Activated CD4-positive, alpha-beta T cell treated with anti-CD3 and anti-CD28 coated beads, Interleukin-2, amount 50 U/mL, for 48 hours (primary cell): ENCODE measurements around the gene TERB2.
"Not testable (repeated sequence)": the region's sequence is repeated elsewhere in the genome, so short reads cannot be mapped to it uniquely, and the experiment has no call there.

ENCODE experiments used
- DNase-seq, 2 experiments: peaks; one replicate each; pipeline ENCODE4 v3.0.0-alpha.2; 2020

Gene TERB2, protein sequence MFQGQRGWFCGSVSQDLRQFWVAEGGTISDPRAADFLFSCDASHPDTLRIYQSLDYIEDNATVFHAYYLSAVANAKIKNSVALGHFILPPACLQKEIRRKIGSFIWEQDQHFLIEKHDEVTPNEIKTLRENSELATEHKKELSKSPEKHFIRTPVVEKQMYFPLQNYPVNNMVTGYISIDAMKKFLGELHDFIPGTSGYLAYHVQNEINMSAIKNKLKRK

DNA sequence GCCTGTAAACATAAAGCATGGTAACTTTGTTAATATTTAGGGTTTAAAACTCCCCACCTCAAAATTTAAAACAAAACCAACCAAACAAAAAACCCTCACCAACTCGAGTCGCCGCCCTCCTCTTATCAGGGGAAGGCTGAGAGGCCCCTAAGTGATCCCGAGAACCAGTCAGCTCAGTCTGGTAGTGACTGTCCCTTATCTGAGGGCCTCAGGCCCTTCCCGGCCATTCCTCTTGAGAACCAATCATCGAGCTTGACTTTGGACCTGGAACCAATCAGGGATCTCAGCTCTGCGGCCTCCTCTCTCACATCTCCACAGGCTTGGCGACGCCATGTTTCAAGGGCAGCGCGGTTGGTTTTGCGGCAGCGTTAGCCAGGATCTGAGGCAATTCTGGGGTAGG lies at the start of gene TERB2:
TSS of gene TERB2 (plus strand) at position 300 of the 400 bp plus-strand sequence. CDS start at position 332, 32 bp downstream.
- DNase-seq = no peak

DNA sequence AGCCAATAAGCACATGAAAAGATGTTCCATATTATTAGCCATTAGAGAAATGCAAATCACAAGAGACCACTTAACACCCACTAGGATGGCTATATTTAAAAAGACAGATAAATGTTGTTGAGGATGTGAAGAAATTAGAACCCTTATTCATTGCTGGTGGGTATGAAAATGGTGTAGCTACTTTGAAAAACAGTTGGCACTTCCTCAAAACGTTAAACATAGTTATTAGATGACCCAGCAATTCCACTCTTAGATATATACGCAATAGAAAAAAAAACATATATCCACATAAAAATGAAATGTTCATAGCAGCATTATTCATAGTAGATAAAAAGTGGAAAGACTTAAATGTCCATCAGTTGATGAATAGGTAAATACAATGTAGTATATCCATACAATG lies 47.1 kb upstream of the TERB2 start:
- DNase-seq = no peak

DNA sequence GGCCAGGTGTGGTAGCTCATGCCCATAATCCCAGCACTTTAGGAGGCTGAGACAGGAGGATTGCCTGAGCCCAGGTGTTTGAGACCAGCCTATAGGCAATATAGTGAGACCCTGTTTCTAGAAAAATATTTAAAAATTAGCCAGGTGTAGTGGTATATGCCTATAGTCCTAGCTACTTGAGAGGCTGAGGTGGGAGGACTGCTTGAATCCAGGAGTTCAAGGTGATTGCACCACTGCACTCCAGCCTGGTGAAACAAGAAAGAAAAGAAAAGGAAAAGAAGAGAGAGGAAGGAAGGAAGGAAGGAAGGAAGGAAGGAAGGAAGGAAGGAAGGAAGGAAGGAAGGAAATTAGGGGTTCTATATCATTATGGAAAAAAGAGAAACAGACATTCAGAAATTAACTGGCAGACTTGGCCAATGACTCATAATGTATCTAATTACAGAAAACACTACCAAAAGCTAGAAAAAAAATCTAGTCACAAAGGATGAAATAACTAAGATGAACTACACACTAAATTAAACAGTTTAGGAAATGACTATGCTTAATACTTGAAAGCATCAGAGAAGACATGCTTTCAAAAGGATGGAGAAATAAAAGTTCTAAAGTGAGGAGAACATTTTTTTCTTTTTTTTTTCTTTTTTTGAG lies 45.4 kb upstream of the TERB2 start:
- no peak for DNase-seq

DNA sequence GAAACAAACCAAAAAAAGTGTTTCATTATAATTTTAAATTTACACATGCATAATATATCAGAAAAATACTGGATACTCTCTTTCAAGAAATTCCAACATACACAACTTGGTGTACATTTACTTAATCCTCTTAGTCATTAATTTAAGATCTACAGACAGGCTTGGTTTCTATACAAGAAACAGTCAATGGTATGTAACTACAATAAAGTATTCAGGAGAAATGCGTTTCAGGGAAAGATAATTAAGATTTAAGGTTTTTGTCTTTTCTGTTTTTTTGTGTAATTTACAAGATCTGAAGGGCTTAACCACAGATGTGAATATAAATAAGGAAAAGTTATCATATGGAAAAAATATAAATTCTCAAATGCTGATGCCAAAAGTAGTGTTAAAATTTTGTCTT lies 44.3 kb upstream of the TERB2 start:
- not testable (repeated sequence) for DNase-seq

DNA sequence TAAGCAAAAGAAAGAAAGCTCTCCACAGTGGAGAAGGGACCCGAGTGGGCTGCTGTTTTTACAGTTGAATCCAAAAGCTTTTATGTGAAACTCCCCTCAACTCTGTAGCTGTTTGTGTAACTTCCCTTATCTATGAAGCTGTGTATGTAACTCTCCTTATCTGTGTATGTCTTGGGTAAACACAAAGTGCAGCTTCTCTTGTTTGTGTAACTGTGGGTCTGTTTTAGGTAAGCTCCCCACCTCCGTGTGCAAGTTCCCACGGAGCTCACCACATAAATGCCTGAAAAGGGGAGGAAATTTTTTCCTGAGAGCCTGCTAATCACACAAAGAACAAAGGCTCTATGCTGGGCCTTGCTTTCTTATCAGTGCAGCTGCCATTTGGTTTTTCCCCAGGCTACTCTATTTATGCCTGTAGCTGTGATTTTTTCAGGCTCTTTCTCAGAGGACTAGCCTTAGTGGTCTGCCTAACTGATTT lies 43.5 kb upstream of the TERB2 start:
- not testable (repeated sequence) for DNase-seq

DNA sequence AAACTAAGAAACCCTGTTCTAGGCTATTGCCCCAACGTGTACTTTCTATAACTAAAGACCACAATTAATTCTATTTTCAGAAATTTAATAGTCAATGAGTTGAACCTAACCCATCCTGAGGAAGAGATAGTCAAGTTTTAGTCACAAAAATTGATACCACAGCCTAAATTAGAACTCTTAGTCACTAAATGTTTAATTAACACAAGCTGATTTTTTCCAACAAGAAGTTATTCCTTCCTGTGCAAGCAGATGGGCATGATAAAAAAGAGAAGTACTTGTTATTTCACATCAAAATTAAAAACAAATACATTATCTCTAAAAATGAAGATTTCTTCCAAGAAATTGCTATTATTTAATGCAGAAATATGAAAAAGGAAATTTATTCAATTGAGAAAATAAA lies 38.4 kb upstream of the TERB2 start:
- DNase-seq = no peak

DNA sequence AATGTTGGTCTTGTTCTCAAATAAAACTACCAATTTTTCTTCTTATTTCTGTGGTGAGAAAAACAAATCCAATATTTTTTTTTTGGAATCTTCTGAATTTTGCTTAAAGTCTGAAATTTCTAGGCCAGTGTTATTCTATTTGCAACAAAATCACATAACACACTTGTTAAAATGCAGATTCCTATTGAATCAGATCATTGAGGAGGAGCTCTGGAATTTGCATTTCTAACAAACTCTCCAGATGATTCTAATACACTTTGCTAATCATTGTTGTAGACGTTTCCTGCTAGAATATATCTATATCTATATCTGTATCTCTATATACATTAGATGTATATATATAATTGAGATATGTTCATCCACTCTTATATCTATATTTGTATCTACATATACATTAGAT lies 27.8 kb upstream of the TERB2 start:
- DNase-seq = not testable (repeated sequence)

DNA sequence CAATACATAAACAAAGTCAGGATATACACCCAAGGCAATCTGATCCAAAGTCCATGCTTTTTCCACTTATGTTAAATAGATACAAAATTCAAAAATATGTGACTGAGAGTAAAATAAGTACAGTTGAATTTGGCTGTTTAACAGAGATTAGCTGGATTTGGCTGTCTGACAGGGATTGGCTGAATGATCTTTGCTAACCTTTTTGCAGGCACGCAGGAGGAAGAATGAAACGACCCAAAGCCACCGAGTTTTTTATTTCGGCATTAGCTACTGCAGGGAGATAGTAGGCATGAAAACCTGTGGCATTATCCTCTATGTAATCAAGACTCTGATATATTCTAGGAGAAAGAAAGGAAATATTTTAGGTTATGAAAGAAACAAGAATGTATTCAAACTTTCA lies 26.2 kb upstream of the TERB2 start:
- not testable (repeated sequence) for DNase-seq

DNA sequence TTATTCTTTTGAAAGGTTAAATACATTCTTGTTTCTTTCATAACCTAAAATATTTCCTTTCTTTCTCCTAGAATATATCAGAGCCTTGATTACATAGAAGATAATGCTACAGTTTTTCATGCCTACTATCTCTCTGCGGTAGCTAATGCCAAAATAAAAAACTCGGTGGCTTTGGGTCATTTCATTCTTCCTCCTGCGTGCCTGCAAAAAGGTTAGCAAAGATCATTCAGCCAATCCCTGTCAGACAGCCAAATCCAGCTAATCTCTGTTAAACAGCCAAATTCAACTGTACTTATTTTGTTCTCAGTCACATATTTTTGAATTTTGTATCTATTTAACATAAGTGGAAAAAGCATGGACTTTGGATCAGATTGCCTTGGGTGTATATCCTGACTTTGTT lies 1.8 kb downstream of the TERB2 start:
- not testable (repeated sequence) for DNase-seq

DNA sequence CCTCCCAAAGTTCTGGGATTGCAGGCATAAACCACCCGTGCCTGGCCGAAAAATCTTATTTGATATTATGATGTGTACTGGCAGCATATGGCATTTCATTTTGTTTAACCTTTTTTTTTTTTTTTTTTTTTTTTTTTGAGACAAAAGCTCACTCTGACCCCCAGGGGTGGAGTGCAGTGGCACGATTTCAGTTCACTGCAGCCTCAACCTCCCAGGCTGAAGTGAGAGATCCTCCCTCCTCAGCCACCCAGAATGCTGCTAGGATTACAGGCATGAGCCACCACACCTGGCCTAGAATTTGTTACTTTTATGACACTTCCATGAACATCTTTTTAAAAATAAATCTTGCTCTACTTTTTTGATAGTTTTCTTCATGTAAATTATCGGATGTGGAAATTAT lies 12.0 kb downstream of the TERB2 start:
- DNase-seq = no peak

DNA sequence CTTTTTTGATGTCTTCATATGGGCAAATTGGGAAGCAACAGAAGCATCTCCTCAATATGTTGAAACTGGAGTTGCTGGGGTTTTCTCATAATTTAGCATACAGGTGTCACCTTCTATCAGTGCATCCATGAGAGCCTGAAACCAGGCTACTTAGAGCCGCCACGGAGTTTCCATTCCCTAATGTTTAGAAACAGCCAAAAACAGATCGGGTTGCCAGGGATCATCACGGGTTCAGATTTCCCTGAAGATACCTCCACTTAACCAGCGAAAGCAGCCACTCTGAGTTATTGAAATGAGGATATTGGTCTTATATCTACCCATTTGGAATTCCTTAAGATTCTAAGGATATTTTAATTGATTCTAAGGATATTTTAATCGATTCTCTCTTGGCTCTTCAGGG lies 14.5 kb downstream of the TERB2 start:
- no peak for DNase-seq

DNA sequence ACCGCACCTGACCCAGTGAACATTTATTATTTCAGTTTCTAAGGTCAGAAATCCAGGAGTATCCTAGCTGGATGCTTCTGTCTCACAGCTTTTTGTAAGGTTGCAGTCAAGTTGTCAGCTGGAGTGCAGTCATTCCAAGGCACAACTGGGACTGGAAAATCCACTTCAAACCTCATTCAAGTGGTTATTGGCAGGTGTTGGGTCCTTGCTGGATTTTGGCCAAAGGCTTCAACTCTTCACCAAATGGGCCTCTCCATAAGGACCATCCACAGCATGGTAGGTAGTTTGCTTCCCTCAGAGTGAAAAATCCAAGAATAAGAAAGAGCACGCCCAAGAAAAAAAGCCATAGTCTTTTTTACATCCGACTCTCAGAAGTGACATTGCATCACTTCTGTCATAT lies 19.7 kb downstream of the TERB2 start:
- DNase-seq = not testable (repeated sequence)

DNA sequence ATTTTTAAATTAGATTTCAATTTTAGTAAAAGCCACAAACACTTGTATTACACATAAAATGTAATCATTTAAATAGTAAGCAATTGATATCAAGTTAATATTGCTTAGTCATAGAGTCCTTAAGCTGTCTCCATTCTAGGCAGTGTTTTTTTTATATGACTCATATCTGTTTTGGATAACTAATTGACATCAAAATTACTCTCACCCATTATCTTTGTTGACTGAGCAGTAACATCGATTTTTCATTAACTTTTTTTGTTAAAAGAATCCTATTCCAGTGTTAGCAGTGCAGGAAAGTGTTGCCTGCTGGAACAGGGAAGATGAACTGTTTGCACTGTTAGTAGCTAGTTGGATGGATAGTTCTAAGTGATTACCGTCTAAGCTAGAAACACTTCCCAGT lies 21.3 kb downstream of the TERB2 start:
- DNase-seq = not testable (repeated sequence)

DNA sequence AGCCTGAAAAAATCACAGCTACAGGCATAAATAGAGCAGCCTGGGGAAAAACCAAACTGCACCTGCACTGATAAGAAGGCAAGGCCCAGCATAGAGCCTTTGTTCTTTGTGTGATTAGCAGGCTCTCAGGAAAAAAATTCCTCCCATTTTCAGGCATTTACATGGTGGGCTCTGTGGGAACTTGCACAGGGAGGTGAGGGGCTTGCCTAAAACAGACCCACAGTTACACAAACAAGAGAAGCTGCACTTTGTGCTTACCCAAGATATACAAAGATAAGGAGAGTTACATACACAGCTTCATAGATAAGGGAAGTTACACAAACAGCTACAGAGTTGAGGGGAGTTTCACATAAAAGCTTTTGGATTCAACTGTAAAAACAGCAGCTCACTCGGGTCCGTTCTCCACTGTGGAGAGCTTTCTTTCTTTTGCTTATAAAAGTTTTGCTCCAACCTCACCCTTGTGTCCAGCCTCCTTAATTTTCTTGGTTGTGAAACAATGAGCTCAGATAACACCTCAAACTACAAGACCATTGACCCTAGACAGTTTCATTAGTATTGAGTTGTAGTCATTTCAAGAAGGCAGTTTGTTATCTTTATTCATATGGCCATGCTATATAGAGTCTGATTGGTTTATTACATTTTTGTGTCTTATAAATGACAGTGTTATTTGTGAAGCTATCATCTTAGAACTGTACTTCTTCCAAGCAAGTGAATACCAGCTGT lies 23.3 kb downstream of the TERB2 start:
- not testable (repeated sequence) for DNase-seq

DNA sequence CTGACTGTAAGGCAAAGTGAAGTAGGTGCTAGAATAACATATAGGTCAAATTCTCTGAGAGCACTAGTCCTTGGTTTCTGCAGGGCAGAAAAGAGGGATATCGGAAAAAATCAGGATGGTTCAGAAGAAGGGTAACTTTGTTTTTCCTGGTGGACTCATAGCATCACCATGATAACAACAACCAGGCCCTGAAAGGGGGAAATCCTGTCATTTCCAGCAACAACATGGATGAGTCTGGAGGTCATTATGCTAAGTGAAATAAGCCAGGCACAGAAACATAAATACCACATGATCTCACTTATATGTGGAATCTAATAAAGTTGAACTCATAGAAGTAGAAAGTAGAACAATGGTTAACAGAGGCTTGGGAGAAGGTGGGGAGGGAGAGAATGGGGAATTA lies 27.7 kb downstream of the TERB2 start:
- not testable (repeated sequence) for DNase-seq

DNA sequence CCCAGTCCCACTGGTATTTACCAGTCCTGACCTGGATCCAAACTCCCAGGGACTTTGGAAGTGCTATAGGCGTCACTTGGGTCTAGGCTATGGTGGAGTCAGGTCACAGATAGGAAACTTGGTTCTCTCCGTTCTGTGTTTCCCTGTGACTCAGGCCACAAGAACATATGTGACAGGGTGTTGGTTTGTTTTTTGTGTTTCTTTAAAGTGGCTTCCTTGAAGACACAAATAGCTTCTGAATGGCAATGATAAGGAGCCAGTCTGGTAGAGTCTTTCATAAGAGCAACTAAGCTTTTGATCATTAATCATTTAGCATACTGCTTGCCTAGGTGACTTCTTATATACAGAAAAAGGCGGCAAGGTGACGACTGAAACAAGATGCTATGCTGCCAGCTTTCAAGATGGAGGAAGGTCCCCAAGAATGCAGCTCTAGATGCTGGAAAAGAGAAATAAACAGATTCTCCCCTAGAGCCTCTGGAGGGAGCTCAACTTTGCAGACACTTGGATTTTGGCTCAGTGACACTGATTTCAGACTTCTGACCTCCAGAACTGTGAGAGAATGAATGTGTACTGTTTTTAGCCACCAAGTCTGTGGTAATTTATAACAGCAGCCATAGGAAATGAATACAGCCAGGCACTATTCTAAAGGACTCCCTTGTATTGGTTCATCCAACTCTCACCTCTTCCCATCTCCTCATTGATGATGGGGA lies 30.0 kb downstream of the TERB2 start:
- not testable (repeated sequence) for DNase-seq

DNA sequence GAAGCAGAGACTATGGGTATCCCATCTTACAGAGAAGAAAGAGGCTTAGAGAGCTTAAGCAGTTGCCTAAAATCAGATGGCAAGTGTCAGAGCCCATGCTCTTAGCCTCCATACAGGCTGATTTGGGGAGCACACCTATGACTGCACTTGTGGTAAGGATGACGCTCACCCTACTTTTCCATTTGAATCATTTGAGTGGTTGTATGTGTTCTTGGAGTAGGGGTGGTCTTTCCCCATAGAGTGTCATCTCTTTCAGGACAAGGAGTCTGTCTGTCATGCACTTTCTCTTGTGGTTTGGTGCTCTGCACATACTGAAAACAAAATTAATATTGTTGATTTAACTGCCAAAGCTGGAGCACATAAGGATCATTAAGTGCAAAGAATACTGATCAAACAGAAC lies 31.2 kb downstream of the TERB2 start:
- not testable (repeated sequence) for DNase-seq

DNA sequence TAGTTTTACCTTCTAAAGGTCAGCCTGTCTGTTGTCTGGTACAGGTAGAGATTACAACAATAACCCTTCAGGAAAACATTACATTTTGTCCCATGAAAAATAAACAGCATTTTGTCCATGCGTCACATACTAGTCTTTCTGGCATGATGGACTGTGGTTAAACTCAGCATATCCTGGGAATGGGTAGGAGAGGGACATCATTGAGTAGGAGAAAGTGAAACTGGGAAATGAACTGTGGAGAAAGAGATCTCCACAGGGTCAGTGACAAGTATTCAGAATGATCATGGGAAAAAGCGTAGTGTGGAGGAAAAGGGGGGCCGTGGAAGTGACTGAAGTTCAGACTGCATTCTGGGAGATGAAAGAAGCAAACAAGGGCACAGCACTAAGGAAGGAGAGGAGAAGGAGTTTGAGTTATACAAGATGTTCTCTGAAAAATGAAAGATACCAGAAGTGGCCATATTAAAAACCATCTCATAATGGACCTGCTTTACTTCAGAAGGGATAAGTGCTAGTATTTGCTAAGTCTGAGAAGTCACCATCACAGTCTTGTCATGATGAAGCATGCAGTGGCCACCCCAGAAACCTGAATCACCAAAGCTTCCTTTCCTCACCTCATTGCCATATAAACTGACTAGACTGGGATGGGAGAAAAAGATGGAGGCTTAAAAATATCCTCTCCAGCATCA lies 31.8 kb downstream of the TERB2 start:
- DNase-seq = not testable (repeated sequence)

DNA sequence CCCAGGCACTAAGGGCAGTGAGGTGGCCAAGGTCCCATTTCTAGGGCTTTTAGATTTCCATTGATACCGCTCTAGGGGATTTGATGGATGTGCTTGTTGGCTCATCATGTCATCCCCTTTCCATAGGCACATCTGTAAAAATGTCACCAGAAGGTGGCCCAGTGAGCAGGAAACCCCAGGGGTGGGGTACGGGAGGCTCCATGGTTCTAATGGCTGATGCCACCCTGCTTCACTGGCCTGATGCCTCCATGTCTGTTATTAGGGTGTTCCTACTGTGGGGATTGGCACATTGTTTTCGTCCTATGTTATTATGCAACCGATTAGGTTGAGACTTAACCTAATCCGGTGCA lies 32.4 kb downstream of the TERB2 start:
- not testable (repeated sequence) for DNase-seq

DNA sequence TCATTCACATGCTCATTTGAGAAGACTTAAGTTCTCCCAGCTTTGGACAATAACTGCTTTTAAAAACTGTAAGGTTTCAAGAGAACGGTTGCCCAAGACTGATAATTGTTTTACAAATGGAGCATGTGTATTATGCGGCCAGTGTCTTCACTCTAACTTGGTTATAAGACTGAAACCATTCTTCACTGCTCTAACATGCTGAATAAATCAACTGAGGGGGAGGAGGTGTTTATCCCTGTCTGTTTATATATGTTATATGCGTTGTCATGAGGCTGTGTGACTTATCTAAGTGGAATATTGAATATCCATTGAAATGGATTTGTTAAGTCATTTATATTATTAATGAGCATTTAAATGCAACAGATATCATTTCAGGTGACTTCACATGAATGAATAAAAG lies 41.1 kb downstream of the TERB2 start:
- not testable (repeated sequence) for DNase-seq

DNA sequence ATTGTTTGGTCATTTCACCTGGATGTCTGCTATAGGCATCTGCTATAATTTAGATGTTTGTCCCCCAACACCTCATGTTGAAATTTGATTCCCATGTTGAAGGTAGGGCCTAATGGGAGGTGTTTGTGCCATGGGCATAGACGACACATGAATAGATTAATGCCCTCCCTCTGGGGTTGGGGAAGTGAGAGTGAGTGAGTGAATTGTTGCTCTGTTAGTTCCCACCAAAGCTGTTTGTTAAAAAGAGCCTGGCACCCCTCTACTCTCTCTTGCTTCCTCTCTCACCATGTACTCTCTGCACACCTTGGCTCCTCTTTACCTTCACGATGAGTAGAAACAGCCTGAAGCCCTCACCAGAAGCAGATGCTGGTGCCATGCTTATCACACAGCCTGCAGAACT lies 42.6 kb downstream of the TERB2 start:
- DNase-seq = no peak

DNA sequence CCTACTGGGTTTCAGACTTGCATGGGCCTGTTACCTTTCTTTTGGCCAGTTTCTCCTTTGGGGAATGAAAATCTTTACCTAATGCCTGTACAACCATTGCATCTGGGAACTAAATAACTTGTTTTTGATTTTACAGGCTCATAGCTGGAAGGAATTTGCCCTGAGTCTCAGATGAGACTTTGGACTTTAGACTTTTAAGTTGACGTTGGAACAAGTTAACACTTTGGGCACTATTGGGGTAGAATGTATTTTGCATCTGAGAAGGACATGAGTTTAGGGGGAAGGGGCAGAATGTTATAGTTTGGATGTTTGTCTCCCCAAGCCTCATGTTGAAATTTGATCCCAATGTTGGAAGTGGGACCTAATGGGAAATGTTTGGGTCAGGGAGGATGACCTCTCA lies 44.7 kb downstream of the TERB2 start:
- not testable (repeated sequence) for DNase-seq
